HG03045 (cell line): ENCODE measurements around the gene LLPH.

ENCODE experiments used
- ATAC-seq: cut with Tn5 transposase; IDR thresholded peaks from one replicate; pipeline ENCODE4 v1.9.1; 2021; ENCODE audit warnings: mild to moderate bottlenecking, moderate library complexity; ENCODE audit not compliant: unreplicated experiment

Gene LLPH

GRCh38 chr12:66103016-66103913 is 27.3 kb downstream of the LLPH start:
- ATAC-seq, result no peak

GRCh38 chr12:66092559-66093269 is 37.8 kb downstream of the LLPH start:
- ATAC-seq, result no peak

- ATAC-seq, result no peak
Observed at GRCh38 chr12:66090157-66090556, 40.4 kb downstream of the LLPH start.

GRCh38 chr12:66087365-66087943 is 43.1 kb downstream of the LLPH start:
- ATAC-seq, result no peak

GRCh38 chr12:66085998-66086397 is 44.6 kb downstream of the LLPH start:
- no peak for ATAC-seq

GRCh38 chr12:66085213-66085612 is 45.3 kb downstream of the LLPH start:
- no peak for ATAC-seq

- no peak for ATAC-seq
Observed at GRCh38 chr12:66083766-66084165, 46.8 kb downstream of the LLPH start.

GRCh38 chr12:66082744-66083143 is 47.8 kb downstream of the LLPH start:
- no peak for ATAC-seq

GRCh38 chr12:66080791-66081190 is 49.8 kb downstream of the LLPH start:
- no peak for ATAC-seq

GRCh38 chr12:66077542-66077941 is 53.0 kb downstream of the LLPH start:
- no peak for ATAC-seq

- no peak for ATAC-seq
Observed at GRCh38 chr12:66074561-66074960, 56.0 kb downstream of the LLPH start.

- ATAC-seq, result peak; percentile 44
Observed at GRCh38 chr12:66072566-66072965, 58.0 kb downstream of the LLPH start.

- ATAC-seq, result peak; percentile 59
Observed at GRCh38 chr12:66072135-66072534, 58.4 kb downstream of the LLPH start.

GRCh38 chr12:66071549-66071948 is 59.0 kb downstream of the LLPH start:
- no peak for ATAC-seq

- no peak for ATAC-seq
Observed at GRCh38 chr12:66070378-66071120, 60.0 kb downstream of the LLPH start.

GRCh38 chr12:66066929-66067523 is 63.5 kb downstream of the LLPH start:
- no peak for ATAC-seq
